ENCODE results near the gene TBC1D2B.

Gene TBC1D2B

GRCh38 chr15:78077053-78077870 is at the start of gene TBC1D2B:
Gene TBC1D2B (minus strand): TSS chr15:78077711. CDS start chr15:78077652, 59 bp downstream.
- DNase-seq = peak; percentile 38 to 74 (median 65)

- DNase-seq = no peak
Observed at GRCh38 chr15:78125267-78125666, 47.8 kb upstream of the TBC1D2B start.

- no peak for DNase-seq
Observed at GRCh38 chr15:78120523-78120922, 43.0 kb upstream of the TBC1D2B start.

GRCh38 chr15:78112551-78112950 is 35.0 kb upstream of the TBC1D2B start:
- DNase-seq = no peak

- no peak for DNase-seq
Observed at GRCh38 chr15:78111788-78112187, 34.3 kb upstream of the TBC1D2B start.

DNA sequence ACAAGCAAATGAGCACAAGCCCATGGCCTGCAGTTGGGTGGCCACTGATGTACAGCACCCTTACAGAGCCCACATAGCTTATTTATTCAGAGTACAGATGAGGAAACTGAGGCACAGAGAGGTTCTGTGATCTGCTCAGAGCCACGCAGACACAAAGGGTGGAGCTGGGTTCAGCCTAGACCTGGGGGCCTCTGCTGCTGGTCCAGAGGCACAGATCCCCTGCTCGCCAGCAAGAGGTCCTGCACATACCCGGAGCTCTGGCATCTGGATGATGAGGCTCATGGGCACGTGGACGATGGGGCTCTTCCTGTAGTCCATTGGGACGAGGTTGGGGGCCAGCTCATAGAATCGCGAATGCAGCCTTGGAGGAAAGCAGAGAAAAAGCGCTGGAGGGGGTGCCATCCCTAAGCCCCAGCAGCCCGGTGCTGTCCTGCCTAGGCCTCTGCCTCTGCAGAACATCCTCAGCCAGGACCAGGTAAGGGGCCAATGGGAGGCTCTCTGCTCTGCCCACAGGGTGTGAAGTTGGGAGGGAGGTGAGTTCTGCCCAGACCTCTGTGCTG is 33.5 kb upstream of the TBC1D2B start:
- no peak for DNase-seq

GRCh38 chr15:78110096-78110495 is 32.6 kb upstream of the TBC1D2B start:
- no peak for DNase-seq

GRCh38 chr15:78109156-78109555 is 31.6 kb upstream of the TBC1D2B start:
- DNase-seq = no peak

- peak; percentile 71 to 83 (median 79) for DNase-seq
Observed at GRCh38 chr15:78108300-78109084, 31.0 kb upstream of the TBC1D2B start.

DNA sequence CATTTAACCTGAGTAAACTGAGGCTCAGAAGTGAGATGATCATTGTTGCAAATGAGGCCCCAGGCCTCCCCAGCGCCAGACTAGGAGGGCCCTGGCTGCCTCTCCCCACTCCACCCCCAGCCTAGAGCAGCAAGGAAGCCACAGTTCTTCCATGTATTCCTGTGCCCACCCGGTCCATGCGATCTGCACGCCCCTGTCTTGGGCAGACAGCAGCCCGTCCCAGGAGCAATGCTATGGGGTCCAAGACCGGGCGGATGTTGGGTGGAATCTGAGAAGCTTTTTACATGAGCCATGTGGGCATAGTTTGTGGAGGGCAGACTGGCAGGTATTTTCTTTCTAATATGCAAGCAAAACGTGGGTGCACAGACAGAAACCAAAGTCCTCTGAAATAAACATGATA is 30.0 kb upstream of the TBC1D2B start:
- DNase-seq = no peak

GRCh38 chr15:78105476-78106241 is 28.1 kb upstream of the TBC1D2B start:
- DNase-seq = no peak

DNA sequence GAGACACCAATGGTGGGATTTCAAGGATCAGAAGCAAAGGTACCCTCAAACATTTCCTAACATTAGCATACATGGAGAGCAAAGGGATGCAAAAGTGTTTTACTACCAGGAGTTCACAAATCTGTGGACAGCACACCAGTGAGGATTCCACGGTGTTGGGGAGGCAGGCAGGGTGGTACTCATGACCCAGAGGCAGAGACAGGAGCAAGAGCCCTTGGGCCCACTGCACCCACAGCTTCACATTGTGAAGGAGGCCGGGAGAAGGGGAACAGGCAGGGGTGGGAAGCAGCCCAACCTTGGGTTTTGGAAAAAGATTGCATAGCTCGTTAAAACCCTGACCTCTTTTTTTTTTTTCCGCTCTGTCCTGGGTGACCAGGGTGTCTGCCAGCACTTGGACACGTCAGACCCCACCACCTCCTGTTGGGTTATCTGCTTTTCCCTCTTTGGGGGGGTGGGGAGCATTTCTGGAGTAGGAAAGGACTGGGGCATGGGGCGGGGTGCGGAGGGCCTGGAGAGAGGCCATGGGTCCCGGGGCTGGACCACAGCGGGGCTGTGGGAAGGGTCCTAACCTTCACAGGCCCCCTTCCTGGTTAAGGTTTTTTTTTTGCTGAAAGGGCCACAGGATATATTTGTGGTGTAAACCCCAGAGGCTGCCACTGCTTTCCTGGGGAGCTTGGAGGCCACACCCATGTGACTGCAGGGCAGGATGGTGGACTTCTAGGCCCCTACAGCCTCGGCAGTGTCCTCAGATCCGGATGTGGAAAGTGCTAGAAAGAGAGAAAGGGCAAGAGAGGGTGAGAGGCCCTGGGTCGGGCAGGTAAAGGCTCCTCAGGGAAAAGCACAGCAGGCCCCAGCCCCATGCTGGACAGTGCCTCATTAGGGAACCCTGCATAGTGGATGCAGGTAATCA is 27.3 kb upstream of the TBC1D2B start:
- DNase-seq = no peak

GRCh38 chr15:78104119-78104479 is 26.6 kb upstream of the TBC1D2B start:
- DNase-seq = no peak

DNA sequence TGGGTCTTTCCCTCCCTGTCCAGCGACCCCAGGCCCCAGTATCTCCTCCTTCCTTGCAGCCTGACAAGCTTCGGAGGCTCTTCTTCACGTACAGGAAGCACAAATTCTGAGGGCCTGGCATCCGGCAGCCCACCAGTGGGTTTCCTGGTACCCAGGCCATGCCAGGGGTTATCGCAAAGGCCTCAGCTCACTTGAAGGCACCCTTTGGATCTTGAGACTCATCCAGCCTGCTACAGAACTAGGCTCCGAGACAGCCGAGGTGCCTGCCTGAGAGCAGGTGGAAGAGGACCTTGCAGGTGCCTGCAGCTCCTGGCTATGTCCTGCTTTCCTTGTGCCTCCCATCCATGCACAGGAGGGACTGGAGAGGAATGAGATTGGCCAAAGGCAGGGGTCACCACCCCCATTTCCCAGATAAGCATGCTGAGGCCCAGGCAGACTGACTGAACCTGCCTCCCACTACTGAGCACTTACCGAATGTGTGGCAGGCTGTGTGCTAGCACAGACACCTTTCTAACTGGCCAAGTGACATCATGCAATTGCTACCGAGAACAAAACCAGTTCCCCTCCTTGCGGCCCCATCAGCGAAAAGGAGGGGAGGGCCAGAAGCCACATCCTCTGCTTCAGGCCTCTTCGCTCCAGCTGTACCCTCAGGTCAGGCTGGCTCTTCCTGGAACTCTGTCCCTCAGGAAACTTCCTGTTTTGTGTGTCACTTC is 26.1 kb upstream of the TBC1D2B start:
- peak in 3 of 6 experiments; percentile 2 to 34 (median 20) for DNase-seq

DNA sequence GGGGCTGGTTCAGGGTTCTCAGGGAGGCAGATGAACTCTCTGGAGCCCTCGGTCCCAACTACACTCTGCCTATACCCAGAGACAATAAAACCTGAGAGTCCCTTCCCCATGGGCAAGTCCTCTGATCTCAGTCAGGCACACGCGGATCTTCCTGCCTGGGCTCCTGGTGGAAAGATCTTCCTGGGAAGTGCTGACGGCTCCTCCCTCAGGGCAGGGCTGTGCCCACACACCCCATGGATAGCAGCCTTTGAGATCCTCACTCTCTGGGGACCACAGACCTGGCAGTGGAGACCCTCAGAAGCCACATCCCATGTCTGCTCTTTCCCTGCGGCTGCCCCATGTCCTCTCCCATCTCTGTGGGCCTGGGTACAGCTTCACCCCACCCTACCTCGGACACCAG is 25.2 kb upstream of the TBC1D2B start:
- no peak for DNase-seq

DNA sequence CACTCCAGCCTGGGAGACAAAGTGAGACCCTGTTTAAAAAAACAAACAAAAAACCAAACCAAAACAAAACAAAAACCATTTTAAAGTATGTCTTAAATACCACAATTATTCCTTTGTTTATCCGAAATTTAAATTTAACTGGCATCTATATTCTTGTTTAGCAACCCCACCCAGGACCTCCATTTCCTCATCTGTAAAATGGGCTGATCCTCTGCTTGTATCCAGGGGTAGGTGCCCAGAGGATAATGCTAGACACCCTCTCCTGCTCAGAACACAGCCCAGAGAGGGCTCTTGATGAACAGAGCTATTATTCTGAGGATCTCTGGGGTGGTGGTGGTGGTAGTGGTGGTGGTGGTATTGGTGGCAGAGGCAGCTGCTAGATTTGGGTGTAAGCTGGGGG is 24.7 kb upstream of the TBC1D2B start:
- no peak for DNase-seq

DNA sequence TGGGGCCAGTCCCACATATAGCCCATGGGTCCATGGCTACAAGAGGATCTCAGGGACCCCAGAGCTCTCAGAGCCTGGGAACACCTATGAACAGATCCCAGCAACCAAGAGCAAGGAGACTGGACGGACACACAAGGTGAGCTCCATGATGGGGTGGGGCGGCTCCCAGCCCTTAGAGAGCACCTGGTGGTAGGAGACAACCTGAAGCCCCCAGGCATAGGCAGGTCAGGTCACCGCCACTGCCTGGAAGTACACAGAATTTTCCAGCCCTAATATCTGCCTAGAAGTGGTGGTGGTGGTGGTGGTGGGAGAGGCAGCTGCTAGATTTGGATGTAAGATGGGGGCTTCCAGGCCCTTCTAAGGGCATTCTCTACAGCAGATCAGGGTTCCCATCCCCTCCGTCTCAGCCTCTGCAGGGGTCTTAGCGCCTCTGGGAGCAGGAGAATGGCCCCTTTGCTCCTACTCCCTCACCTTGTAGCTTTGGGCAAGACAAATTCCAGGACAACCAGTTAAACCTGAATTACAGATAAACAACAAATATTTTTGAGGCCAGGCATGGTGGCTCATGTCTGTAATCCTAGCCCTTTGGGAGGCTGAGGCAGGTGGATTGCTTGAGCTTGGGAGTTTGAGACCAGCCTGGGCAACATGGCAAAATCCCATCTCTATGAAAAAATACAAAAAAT is 24.1 kb upstream of the TBC1D2B start:
- no peak for DNase-seq

GRCh38 chr15:78100886-78101285 is 23.4 kb upstream of the TBC1D2B start:
- no peak for DNase-seq

GRCh38 chr15:78098131-78098755 is 20.7 kb upstream of the TBC1D2B start:
- DNase-seq = no peak

DNA sequence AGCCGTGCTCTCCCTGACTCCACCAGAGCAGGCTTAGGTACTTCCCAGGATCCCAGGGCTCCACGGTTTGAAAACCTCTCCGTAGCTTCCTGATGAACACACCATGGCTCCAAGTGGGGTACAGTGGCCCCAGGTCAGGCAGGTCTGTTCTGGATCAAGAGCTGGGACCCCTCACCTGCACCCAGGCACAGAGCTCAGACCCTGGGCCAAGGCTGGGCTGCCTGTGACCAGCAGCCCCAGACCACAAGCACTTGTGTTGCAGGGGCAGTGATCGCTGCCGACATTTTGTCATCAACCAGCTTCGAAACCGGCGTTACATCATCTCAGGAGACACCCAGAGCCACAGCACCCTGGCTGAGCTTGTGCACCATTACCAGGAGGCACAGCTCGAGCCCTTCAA is 20.2 kb upstream of the TBC1D2B start:
- DNase-seq = no peak

Data from stimulated activated naive CD4-positive, alpha-beta T cell (primary cell).